Uterus (tissue), 2 donors: ENCODE data around the gene AUNIP.

ENCODE experiments used
- CTCF ChIP-seq, 4 experiments: fragments of 200-600 bp in 2 of 4; fragments of 450-650 bp in 2 of 4; sonication (generic) in 2 of 4; IDR thresholded peaks; one replicate each; pipeline ENCODE4 v1.5.1; 2016 to 2019; ENCODE audit warnings: antibody characterized with exemption in 4 of 4, mild to moderate bottlenecking in 2 of 4, moderate library complexity in 1 of 4
- POLR2A ChIP-seq, 2 donors: fragments of 450-650 bp; IDR thresholded peaks; one replicate each; pipeline ENCODE4 v1.6.1; 2016; ENCODE audit warnings: antibody characterized with exemption in 2 of 2, mild to moderate bottlenecking in 1 of 2, moderate library complexity in 1 of 2

- TF ChIP-seq CTCF (IDR thresholded peaks at IDR 0.05): no peak
- no peak for TF ChIP-seq POLR2A (IDR thresholded peaks at IDR 0.05)
Measured at GRCh38 chr1:25833158-25833557, 26.1 kb downstream of the AUNIP start.
